Vagina (tissue), 2 donors: ENCODE data around the gene HIRA.

Source experiments
- CTCF ChIP-seq, 3 experiments: fragments of 450-650 bp in 2 of 3; fragments of 200-600 bp in 1 of 3; sonication (generic) in 1 of 3; IDR thresholded peaks; one replicate each; pipeline ENCODE4 v1.5.1; 2017 to 2019; ENCODE audit warnings: antibody characterized with exemption in 3 of 3, mild to moderate bottlenecking in 2 of 3, moderate library complexity in 2 of 3
- POLR2A ChIP-seq, 2 donors: fragments of 450-650 bp; IDR thresholded peaks; one replicate each; pipeline ENCODE4 v1.6.1; 2017; ENCODE audit warnings: antibody characterized with exemption in 2 of 2, mild to moderate bottlenecking in 2 of 2, moderate library complexity in 2 of 2
- POLR2AphosphoS5 ChIP-seq, 2 donors: sonication (generic); formaldehyde crosslinking; IDR thresholded peaks; one replicate each; pipeline ENCODE4 v1.9.0; 2017; ENCODE audit warnings: antibody characterized with exemption in 2 of 2, mild to moderate bottlenecking in 2 of 2, low read depth in 1 of 2; ENCODE audit not compliant: insufficient read depth in 1 of 2

- TF ChIP-seq POLR2AphosphoS5 (IDR thresholded peaks at IDR 0.05; ENCODE audit: insufficient read depth in 1 of 2, low read depth in 1 of 2) = no peak
- TF ChIP-seq CTCF (IDR thresholded peaks at IDR 0.05) = no peak
- TF ChIP-seq POLR2A (IDR thresholded peaks at IDR 0.05) = no peak
Observed at GRCh38 chr22:19440411-19441195, 9.1 kb upstream of the HIRA start.
